Adipocyte (in vitro differentiated cells): ENCODE measurements around the gene LEP.

ENCODE experiments used
- DNase-seq: peaks from one replicate; pipeline ENCODE4 v3.0.0-alpha.2; 2015; ENCODE audit warnings: low read depth
- H3K27me3 ChIP-seq: replicated peaks from 2 replicates; pipeline ENCODE4 v1.7.0; 2013; ENCODE audit warnings: mild to moderate bottlenecking, low read length, moderate library complexity; ENCODE audit not compliant: control insufficient read depth, insufficient read depth
- H3K36me3 ChIP-seq: 2 replicates; pipeline ENCODE4 v1.7.0; 2013; ENCODE audit warnings: low read length, mild to moderate bottlenecking, moderate library complexity; ENCODE audit not compliant: control insufficient read depth, insufficient read depth, severe bottlenecking
- H3K4me1 ChIP-seq: 2 replicates; pipeline ENCODE4 v1.7.0; 2013; ENCODE audit warnings: mild to moderate bottlenecking, low read length, moderate library complexity; ENCODE audit not compliant: control insufficient read depth, insufficient read depth
- H3K4me3 ChIP-seq: 2 replicates; pipeline ENCODE4 v1.7.0; 2013; ENCODE audit warnings: mild to moderate bottlenecking, low read length, moderate library complexity
- H3K9ac ChIP-seq: 2 replicates; pipeline ENCODE4 v1.7.0; 2013; ENCODE audit warnings: mild to moderate bottlenecking, low read length, moderate library complexity
- H3K9me3 ChIP-seq: 2 replicates; pipeline ENCODE4 v1.7.0; 2013; ENCODE audit warnings: mild to moderate bottlenecking, low read length, moderate library complexity; ENCODE audit not compliant: control insufficient read depth

LEP gene

DNA sequence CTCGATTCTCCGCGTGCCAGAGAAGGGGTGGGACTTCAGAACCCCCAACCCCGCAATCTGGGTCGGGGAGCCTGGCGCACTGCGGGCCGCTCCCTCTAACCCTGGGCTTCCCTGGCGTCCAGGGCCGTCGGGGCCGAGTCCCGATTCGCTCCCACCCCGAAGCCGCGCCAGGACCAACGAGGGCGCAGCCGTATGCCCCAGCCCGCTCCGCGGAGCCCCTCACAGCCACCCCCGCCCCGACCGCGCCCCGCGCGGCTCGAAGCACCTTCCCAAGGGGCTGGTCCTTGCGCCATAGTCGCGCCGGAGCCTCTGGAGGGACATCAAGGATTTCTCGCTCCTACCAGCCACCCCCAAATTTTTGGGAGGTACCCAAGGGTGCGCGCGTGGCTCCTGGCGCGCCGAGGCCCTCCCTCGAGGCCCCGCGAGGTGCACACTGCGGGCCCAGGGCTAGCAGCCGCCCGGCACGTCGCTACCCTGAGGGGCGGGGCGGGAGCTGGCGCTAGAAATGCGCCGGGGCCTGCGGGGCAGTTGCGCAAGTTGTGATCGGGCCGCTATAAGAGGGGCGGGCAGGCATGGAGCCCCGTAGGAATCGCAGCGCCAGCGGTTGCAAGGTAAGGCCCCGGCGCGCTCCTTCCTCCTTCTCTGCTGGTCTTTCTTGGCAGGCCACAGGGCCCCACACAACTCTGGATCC, at the start of gene LEP:
LEP (plus strand) TSS at position 583 of the 691 bp plus-strand sequence. CDS start 10,741 bp downstream, outside the sequence.
- Histone ChIP-seq H3K36me3 (no peaks in the 10 kb centered on the region), H3K9ac (peak within 1 kb of the TSS; percentile 72), H3K4me3 (peak within 1 kb of the TSS; percentile 20), H3K4me1 (peaks cover 7% of the 10 kb centered on the region), H3K27me3 (peaks cover 16% of the 10 kb centered on the region), H3K9me3 (peaks cover 16% of the 10 kb centered on the region)
- DNase-seq = no peak

DNA sequence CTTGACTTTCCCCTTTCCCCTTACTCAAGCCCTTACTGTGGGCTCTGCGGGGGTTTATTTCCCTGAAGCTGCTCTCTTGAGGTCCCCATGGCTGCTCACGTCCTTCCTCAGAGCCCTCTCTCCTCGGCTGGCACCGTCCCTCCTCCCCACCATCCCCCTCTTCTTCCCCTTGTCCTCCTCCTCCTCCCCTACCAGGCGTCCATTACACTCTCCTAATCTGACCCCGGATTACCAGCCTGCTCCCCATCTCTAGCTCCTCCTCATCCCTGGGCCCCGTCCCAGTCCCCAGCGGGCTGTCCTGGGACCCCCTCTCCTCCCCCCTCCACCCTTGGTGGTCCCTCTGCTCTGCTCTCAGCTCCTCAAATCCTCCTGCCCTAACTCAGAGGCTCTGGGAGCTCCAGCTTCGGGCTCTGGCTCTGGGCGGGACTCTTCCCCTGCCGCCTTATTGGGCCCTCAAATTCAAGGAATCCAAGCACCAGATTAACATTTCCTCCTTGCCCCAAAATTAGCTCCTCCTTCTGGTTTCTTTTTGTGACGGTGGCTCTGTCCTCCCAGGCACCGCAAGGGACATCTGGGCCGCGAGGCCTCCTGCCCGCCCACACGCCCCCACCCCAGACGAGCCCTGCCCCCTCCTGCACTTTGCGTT, 48.5 kb upstream of the LEP start:
- Histone ChIP-seq H3K4me1 (no peaks in the 10 kb centered on the region), H3K9me3 (peaks cover 42% of the 10 kb centered on the region)

DNA sequence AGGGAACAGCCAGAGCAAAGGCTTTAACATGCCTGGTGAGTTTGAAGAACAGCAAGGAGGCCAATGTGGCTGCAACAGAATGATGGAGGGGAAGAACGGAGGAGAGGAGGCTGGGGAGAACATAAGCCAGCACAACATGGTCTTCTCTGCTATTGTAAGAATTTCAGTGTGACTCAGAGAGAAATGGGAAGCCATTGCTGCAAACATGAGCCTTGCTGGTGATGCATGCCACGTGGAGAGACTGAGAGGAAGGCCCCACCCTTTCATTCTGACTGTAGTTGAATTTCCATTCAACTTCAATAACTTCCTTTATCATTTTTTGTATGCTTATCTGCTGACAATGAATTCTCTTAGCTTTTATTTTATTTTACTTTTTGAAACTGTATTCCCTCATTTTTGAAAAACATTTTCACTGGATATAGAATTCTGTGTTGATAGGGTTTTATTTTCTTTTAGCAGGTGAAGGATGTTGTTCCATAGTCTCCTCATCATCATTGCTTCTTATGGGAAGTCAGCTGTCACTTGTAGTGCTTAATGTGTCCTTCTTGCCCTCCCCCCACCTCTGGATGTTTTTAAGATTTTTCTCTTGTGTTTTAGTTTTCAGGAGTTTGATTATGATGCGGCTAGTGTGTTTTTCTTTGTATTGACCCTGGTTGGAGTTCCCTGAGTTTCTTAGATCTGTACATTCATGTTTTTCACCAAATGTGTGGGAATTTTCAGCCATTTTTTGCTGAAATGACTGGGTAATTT, 46.4 kb upstream of the LEP start:
- Histone ChIP-seq H3K9me3 (peaks cover 42% of the 10 kb centered on the region), H3K4me3 (no peak overlapping the region), H3K4me1 (no peaks in the 10 kb centered on the region), H3K27me3 (peaks cover 31% of the 10 kb centered on the region), H3K36me3 (no peaks in the 10 kb centered on the region), H3K9ac (no peak overlapping the region)
- no peak for DNase-seq

More for the DNA sequence above, 48.5 kb upstream of the LEP start:
- Histone ChIP-seq H3K27me3 (peaks cover 47% of the 10 kb centered on the region), H3K4me3 (no peak overlapping the region), H3K36me3 (no peaks in the 10 kb centered on the region), H3K9ac (no peak overlapping the region)
- no peak for DNase-seq

DNA sequence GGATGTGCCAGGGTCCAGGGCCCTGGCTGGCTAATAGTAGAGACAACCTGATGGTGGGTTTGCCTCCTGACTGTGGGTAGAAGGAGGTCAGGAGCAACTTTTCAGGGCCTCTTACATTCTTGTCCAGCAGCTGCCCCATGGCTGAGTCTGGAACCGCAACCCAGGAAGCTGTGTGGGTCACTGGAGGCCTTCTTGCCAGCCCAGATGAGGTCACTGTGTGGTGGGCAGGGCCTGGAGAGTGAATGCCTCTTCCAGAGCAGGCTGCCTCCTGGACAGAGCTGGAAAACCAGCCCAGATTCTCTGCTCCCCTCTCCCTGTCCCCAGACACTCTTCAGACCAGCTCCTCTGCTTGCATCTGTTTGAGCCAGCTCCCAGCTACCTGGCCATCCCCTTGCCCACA, 43.5 kb upstream of the LEP start:
- H3K36me3 ChIP-seq = no peaks in the 10 kb centered on the region
- peaks cover 35% of the 10 kb centered on the region for H3K9me3 ChIP-seq
- H3K9ac ChIP-seq = no peak overlapping the region
- no peak overlapping the region for H3K4me3 ChIP-seq
- no peaks in the 10 kb centered on the region for H3K4me1 ChIP-seq
- DNase-seq = peak; percentile 10
- H3K27me3 ChIP-seq = peaks cover 31% of the 10 kb centered on the region

DNA sequence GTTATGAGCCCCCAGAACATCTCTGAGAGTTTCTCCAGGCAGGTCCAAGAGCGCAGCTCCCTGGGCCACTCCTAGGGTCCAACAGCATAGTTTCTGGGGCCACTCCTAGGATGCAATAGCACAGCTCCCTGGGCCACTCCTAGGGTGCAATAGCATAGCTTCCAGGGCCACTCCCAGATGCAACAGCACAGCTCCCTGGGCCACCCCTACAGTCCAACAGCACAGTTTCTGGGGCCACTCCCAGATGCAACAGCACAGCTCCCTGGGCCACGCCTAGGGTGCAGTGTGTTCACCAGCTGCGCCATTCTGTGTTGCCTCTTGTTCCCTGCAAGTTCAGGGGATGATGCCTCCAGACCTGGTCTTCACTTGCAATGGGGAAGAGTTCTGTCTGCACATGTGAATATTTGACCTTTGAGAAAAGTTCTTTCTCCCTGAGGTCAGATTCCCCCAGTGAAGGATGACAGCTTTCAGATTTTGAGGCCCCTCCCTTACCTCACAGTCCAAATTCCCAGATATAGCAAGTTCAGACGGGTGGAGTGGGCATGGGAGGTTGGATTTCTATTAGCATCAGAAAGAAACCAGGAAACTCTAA, 43.0 kb upstream of the LEP start:
- Histone ChIP-seq H3K4me3 (no peak overlapping the region), H3K9ac (no peak overlapping the region), H3K4me1 (no peaks in the 10 kb centered on the region), H3K36me3 (no peaks in the 10 kb centered on the region), H3K27me3 (peaks cover 34% of the 10 kb centered on the region), H3K9me3 (peaks cover 35% of the 10 kb centered on the region)
- DNase-seq = no peak

DNA sequence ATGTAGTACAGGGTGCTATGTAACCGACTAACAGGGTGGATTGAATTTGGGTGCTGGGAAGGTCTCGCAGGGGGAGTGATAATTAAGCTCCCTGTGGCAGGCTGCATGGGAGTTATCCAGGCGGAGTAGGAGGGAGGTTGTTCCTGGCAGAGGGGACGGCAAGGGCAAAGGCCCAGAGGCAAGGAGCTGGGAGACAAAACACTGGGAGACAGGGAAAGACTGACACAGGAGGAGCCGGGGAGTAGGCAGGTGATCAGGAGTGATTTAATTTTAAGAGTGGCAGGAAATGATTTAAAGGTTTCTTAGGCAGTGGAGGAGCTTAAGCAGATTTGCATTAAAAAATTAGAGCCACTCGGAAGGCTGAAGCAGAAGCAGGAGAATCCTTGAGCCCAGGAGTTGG, 40.7 kb upstream of the LEP start:
- no peak overlapping the region for H3K9ac ChIP-seq
- no peaks in the 10 kb centered on the region for H3K4me1 ChIP-seq
- H3K4me3 ChIP-seq = no peak overlapping the region
- H3K27me3 ChIP-seq = peaks cover 49% of the 10 kb centered on the region
- H3K36me3 ChIP-seq = no peaks in the 10 kb centered on the region
- DNase-seq = no peak
- peaks cover 13% of the 10 kb centered on the region for H3K9me3 ChIP-seq

DNA sequence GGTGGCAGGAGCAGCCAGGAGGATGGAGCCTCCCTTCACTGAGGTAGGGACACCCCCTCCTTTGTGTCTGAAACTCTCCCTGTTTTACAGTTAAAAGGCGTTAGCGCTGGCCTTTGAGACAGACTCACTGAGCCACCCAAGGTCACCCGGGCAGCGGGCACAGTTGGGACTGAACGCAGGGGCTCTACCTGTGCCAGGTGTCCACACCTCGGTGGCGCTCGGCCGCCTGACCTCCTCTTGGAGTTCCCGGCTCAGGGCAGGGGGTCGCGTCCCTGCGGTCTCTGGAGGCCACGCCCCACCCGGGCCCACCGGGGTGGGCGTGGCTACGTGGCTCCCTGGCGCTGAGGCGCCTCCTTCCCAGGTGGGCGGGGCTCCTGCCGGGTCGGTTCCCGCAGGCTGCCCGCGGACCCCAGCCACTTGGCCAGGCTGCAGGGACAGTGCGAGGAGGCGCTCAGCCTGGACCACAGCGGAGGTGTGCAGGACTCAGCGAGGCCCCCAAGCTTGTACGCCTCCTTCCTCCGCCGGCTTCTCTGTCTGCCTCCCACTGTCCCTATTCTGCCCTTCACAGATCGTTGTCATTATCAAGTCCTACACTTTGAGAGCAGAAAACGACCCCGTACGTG, 39.9 kb upstream of the LEP start:
- Histone ChIP-seq H3K9ac (no peak overlapping the region), H3K36me3 (no peaks in the 10 kb centered on the region), H3K27me3 (peaks cover 56% of the 10 kb centered on the region), H3K9me3 (peaks cover 7% of the 10 kb centered on the region), H3K4me1 (no peaks in the 10 kb centered on the region), H3K4me3 (no peak overlapping the region)
- DNase-seq = no peak

DNA sequence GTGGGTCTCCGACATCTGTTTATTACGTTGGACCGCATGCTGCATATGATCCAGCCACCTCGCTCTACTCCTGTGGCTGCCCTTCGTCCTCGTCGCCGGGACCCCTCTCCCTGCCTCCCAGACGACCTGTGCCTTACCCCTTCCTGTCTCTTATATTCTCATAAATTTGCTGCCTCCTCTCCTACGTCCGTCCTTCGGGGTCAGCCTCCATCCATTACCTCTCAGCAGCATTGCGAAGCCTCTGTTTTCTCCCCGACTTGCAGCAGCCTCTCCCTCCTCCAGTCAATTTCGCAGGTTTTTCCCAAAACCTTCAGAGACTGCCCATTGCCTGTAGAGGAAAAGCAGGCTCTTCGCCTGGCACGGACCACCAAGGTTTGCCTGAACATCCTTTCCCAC, 39.4 kb upstream of the LEP start:
- Histone ChIP-seq H3K4me1 (no peaks in the 10 kb centered on the region), H3K36me3 (no peaks in the 10 kb centered on the region), H3K9ac (no peak overlapping the region), H3K9me3 (peaks cover 5% of the 10 kb centered on the region), H3K27me3 (peaks cover 60% of the 10 kb centered on the region), H3K4me3 (no peak overlapping the region)
- DNase-seq = no peak

DNA sequence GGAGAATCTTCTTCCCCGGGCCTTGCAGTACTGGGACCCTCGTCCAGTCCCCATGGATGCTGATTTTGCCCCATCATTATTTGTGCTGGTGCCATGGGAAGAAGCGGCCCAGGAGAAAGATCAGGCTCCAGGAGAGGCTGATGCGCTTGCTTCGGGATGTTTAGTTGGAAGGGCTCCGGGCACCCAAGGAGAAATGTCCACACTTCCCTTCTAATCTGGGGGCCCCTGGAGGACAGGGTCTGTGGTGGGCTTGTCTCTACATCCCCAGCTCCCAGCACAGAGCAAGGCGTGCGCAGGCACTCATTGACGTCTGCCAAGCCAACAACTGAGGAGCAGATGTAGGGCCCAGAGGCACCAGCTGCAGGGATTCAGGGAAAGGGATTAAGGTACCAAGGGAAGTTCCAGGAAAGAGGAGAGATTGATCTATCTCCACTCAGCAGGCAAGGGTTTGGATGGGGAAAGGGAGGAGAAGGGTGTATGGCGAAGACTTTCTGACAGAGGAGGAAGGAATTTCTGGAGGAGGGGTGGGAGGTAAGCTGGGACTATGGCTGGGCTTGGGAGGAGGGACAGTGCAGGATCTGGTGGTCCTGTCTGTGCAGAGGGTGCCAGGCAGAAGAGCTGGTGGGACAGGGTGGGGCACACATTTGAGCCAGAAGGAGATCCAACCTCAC, 38.7 kb upstream of the LEP start:
- Histone ChIP-seq H3K9ac (no peak overlapping the region), H3K4me1 (no peaks in the 10 kb centered on the region), H3K9me3 (no peaks in the 10 kb centered on the region), H3K27me3 (peaks cover 67% of the 10 kb centered on the region), H3K4me3 (no peak overlapping the region), H3K36me3 (no peaks in the 10 kb centered on the region)
- DNase-seq = no peak

DNA sequence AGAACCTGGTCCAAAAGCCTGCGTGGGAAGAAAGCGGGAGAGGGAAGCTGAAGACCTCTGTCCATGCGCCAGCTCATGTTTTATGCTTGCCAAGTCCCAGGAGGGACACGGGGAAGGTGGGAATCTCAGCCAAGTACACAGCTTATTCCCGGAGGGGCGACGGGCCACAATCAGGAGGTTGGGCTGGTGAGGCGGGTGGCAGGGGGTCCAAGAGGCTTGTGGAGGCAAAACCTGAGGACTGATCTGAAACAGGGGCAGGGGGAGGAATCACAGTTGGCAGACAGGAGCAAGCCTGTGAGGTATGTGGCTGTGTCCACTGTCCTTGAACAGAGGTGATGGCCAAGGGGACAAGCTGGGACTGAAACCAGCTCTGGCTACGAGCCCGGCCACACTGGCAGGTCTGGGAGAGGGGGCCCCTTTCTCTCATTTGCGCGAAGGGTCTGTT, 38.0 kb upstream of the LEP start:
- Histone ChIP-seq H3K36me3 (no peaks in the 10 kb centered on the region), H3K9ac (no peak overlapping the region), H3K9me3 (no peaks in the 10 kb centered on the region), H3K4me1 (no peaks in the 10 kb centered on the region), H3K27me3 (peaks cover 67% of the 10 kb centered on the region), H3K4me3 (no peak overlapping the region)
- no peak for DNase-seq
